Aorta (tissue), 5 donors: ENCODE results near the gene VSTM4. TPM values are rescaled to one million over a fixed set of nuclear protein-coding genes. Genes with fewer than 3 reads are reported as not detected.

Experiments
- ATAC-seq: fragments of 200-7000 bp; cut with Tn5 transposase; one replicate; pipeline ENCODE4 v1.9.1; 2022; ENCODE audit warnings: moderate library complexity; ENCODE audit not compliant: low FRiP score
- DNase-seq, 2 donors: peaks; one replicate each; pipeline ENCODE4 v3.0.0-alpha.2; 2020
- H3K27ac ChIP-seq, 2 donors: one replicate each; pipeline ENCODE4 v1.5.1; 2013; ENCODE audit warnings: low read length in 2 of 2, mild to moderate bottlenecking in 2 of 2, moderate library complexity in 2 of 2, control low read depth in 1 of 2, inconsistent platforms in 1 of 2, low read depth in 1 of 2
- H3K27me3 ChIP-seq, 2 donors: one replicate each; pipeline ENCODE4 v1.6.1; 2013; ENCODE audit warnings: control low read depth in 1 of 2, low read length in 1 of 2, mild to moderate bottlenecking in 1 of 2, moderate library complexity in 1 of 2; ENCODE audit not compliant: insufficient read depth in 2 of 2, control insufficient read depth in 1 of 2
- H3K36me3 ChIP-seq, 2 donors: one replicate each; pipeline ENCODE4 v1.6.1; 2013; ENCODE audit warnings: control low read depth in 1 of 2, low read length in 1 of 2, mild to moderate bottlenecking in 1 of 2; ENCODE audit not compliant: insufficient read depth in 2 of 2, control insufficient read depth in 1 of 2
- H3K4me1 ChIP-seq, 2 donors: one replicate each; pipeline ENCODE4 v1.6.1; 2013; ENCODE audit warnings: low read length in 2 of 2, control low read depth in 1 of 2, mild to moderate bottlenecking in 1 of 2, moderate library complexity in 1 of 2; ENCODE audit not compliant: insufficient read depth in 2 of 2, control insufficient read depth in 1 of 2
- H3K4me3 ChIP-seq, 2 donors: one replicate each; pipeline ENCODE4 v1.5.1; 2013; ENCODE audit warnings: low read length in 2 of 2, control low read depth in 1 of 2, mild to moderate bottlenecking in 1 of 2
- H3K9me3 ChIP-seq: one replicate; pipeline ENCODE4 v1.6.1; 2013; ENCODE audit warnings: mild to moderate bottlenecking, low read length; ENCODE audit not compliant: control insufficient read depth
- WGBS, 2 donors: extraction: QIAGEN DNeasy Blood & Tissue Kit; methylation state at CpG; one replicate each; pipeline ENCODE4 v1.1.7; 2013; 5-methylcytosine and 5-hydroxymethylcytosine counted together
- intact Hi-C, 2 donors: fragments of 100-400 bp; cut with DNase I; formaldehyde crosslinking; loops; one replicate each; pipeline versions ENCODE4 v1.14.2 to v1.15.0; 2022
- polyA plus RNA-seq, 2 donors: library from polyadenylated mRNA; stranded (reverse); fragments of 200-250 nt; gene quantifications; one replicate each; pipeline ENCODE4 v1.2.3, GENCODE V29; 2013
- total RNA-seq, 2 donors: library from RNA; stranded (reverse); fragmentation: NEBNext Ultra II Directional; extraction: Animal tissue kit (Norgen Biotek cat#: 25700); gene quantifications; one replicate each; pipeline ENCODE4 v1.2.1, GENCODE V29; 2021
- donor health status: healthy with polysubstance abuse.
- donor health status: Bipolar disorder and iron deficiency.
- donor health status: DM: no; HTN: no; CAD: no.
- donor health status: DM: no; HTN: no; CAD: no.
- donor health status: DM: yes; HTN: yes; CAD: no.

VSTM4 gene
- total and polyA plus RNA-seq, 4 donors: 8.0 to 34.2 (median 18.0) TPM

- H3K4me3 ChIP-seq: no peak overlapping the region
- H3K27ac ChIP-seq: no peak overlapping the region
- H3K36me3 ChIP-seq: no peaks in the 10 kb centered on the region
- no peaks in the 10 kb centered on the region for H3K4me1 ChIP-seq
- DNase-seq (no peak), ATAC-seq (no peak)
- WGBS, 2 donors: 72 to 76% methylated on average over 13 of the region's 13 CpGs
- intact Hi-C loops: no loop called here
- H3K9me3 ChIP-seq: no peaks in the 10 kb centered on the region
- no peaks in the 10 kb centered on the region for H3K27me3 ChIP-seq
Observed at GRCh38 chr10:49076741-49077521, 38.4 kb downstream of the VSTM4 start.

GRCh38 chr10:49076319-49076718, 39.0 kb downstream of the VSTM4 start:
- intact Hi-C loops: no loop called here
- no peak overlapping the region for H3K27ac ChIP-seq
- no peak for DNase-seq
- H3K27me3 ChIP-seq: no peaks in the 10 kb centered on the region
- no peaks in the 10 kb centered on the region for H3K9me3 ChIP-seq
- no peak for ATAC-seq
- WGBS, 2 donors: 88% methylated on average over 7 of the region's 7 CpGs
- H3K36me3 ChIP-seq: peaks cover 0 to 2% of the 10 kb centered on the region in 2 donors
- no peak overlapping the region for H3K4me3 ChIP-seq
- peaks cover 0 to under 1% of the 10 kb centered on the region in 2 donors for H3K4me1 ChIP-seq

- DNase-seq (no peak), ATAC-seq (no peak)
- no peaks in the 10 kb centered on the region for H3K9me3 ChIP-seq
- H3K36me3 ChIP-seq: peaks cover 0 to 2% of the 10 kb centered on the region in 2 donors
- intact Hi-C loops: no loop called here
- H3K27me3 ChIP-seq: no peaks in the 10 kb centered on the region
- H3K4me1 ChIP-seq: peaks cover 0 to 1% of the 10 kb centered on the region in 2 donors
- no peak overlapping the region for H3K4me3 ChIP-seq
- H3K27ac ChIP-seq: no peak overlapping the region
- 95 to 97% methylated on average over 2 of the region's 2 CpGs for WGBS, 2 donors
Observed at GRCh38 chr10:49075743-49076142, 39.6 kb downstream of the VSTM4 start.

- ATAC-seq: no peak
- Histone ChIP-seq H3K4me3 (no peak overlapping the region), H3K27ac (no peak overlapping the region), H3K27me3 (no peaks in the 10 kb centered on the region), H3K9me3 (no peaks in the 10 kb centered on the region), H3K4me1 (peaks cover 0 to 1% of the 10 kb centered on the region in 2 donors), H3K36me3 (peaks cover 0 to 2% of the 10 kb centered on the region in 2 donors)
- DNase-seq: no peak
- WGBS, 2 donors: 97 to 98% methylated on average over 5 of the region's 5 CpGs
- intact Hi-C loops: no loop called here
Observed at GRCh38 chr10:49074836-49075682, 40.3 kb downstream of the VSTM4 start.

- Histone ChIP-seq H3K9me3 (no peaks in the 10 kb centered on the region), H3K36me3 (peaks cover 0 to 2% of the 10 kb centered on the region in 2 donors), H3K4me3 (no peak overlapping the region), H3K27ac (no peak overlapping the region), H3K27me3 (no peaks in the 10 kb centered on the region), H3K4me1 (peaks cover 0 to 1% of the 10 kb centered on the region in 2 donors)
- DNase-seq: no peak
- intact Hi-C loops: no loop called here
- no peak for ATAC-seq
- 88% methylated on average over 4 of the region's 4 CpGs for WGBS, 2 donors
Observed at GRCh38 chr10:49072166-49072885, 43.0 kb downstream of the VSTM4 start.

GRCh38 chr10:49071160-49071761, 44.1 kb downstream of the VSTM4 start:
- no peak overlapping the region for H3K4me3 ChIP-seq
- H3K9me3 ChIP-seq: no peaks in the 10 kb centered on the region
- peaks cover 0 to 2% of the 10 kb centered on the region in 2 donors for H3K36me3 ChIP-seq
- WGBS, 2 donors: 33% methylated on average over 7 of the region's 7 CpGs
- intact Hi-C loops: no loop called here
- H3K4me1 ChIP-seq: peaks cover 0 to 1% of the 10 kb centered on the region in 2 donors
- no peak overlapping the region for H3K27ac ChIP-seq
- DNase-seq: no peak
- no peaks in the 10 kb centered on the region for H3K27me3 ChIP-seq
- no peak for ATAC-seq

- Histone ChIP-seq H3K27ac (no peak overlapping the region), H3K4me1 (peaks cover 0 to 1% of the 10 kb centered on the region in 2 donors), H3K27me3 (no peaks in the 10 kb centered on the region), H3K9me3 (no peaks in the 10 kb centered on the region), H3K36me3 (peaks cover 0 to 2% of the 10 kb centered on the region in 2 donors), H3K4me3 (no peak overlapping the region)
- ATAC-seq (no peak), DNase-seq (no peak)
- WGBS, 2 donors: 80 to 83% methylated on average over 4 of the region's 4 CpGs
- intact Hi-C loops: no loop called here
Observed at GRCh38 chr10:49070701-49071100, 44.6 kb downstream of the VSTM4 start.

- H3K27ac ChIP-seq: no peak overlapping the region
- ATAC-seq (no peak), DNase-seq (no peak)
- H3K36me3 ChIP-seq: peaks cover 2 to 4% of the 10 kb centered on the region in 2 donors
- intact Hi-C loops: no loop called here
- H3K4me3 ChIP-seq: no peak overlapping the region
- no peaks in the 10 kb centered on the region for H3K9me3 ChIP-seq
- 59 to 61% methylated on average over 6 of the region's 6 CpGs for WGBS, 2 donors
- H3K27me3 ChIP-seq: no peaks in the 10 kb centered on the region
- H3K4me1 ChIP-seq: peaks cover 0 to 1% of the 10 kb centered on the region in 2 donors
Observed at GRCh38 chr10:49068672-49069217, 46.6 kb downstream of the VSTM4 start.
